ENCODE data around the gene CLASRP. TPM values are rescaled to one million over a fixed set of nuclear protein-coding genes. Genes with fewer than 3 reads are reported as not detected.

CLASRP gene
- total and polyA plus RNA-seq, 2 of the 8 experiments (the other 6 are each of a cell fraction or from before 2014, with no cell fraction given): 22.3 to 71.7 TPM

GRCh38 chr19:45001087-45001739 lies 37.6 kb upstream of the CLASRP start, which contains the start of gene RELB:
Gene RELB, plus strand, starts transcription at chr19:45001464. Its CDS starts 116 bp downstream, at chr19:45001580.
- Histone ChIP-seq H3K9me3 (ENCODE audit: insufficient read depth in 2 of 2, low read depth in 1 of 2, low read length in 1 of 2) (no peaks in the 10 kb centered on the region), H3K79me2 (ENCODE audit: control insufficient read depth in 1 of 2, insufficient read depth in 2 of 2, low read length in 2 of 2) (no peaks in the 10 kb centered on the region), H2BK20ac (ENCODE audit: low read length) (no peak within 1 kb of the TSS), H3K27me3 (replicated peaks in 1 of 4; ENCODE audit: control insufficient read depth in 3 of 4, extremely low read depth in 1 of 4, insufficient read depth in 3 of 4, low read length in 3 of 4) (no peaks in the 10 kb centered on the region), H4K20me1 (replicated peaks in 1 of 2; ENCODE audit: control insufficient read depth in 1 of 2, insufficient read depth in 2 of 2, low read length in 2 of 2) (peaks cover 4 to 9% of the 10 kb centered on the region in 2 experiments), H3K23me2 (ENCODE audit: low read depth, low read length) (no peaks in the 10 kb centered on the region), H3K9ac (replicated peaks in 1 of 4; ENCODE audit: extremely low read depth in 1 of 4, low read depth in 3 of 4, low read length in 3 of 4) (peak within 1 kb of the TSS; percentile 69 to 98 (median 88)), H4K5ac (ENCODE audit: insufficient read length, low read depth, low read length) (no peak within 1 kb of the TSS), H3K4me3 (ENCODE audit: extremely low read depth in 1 of 4, insufficient read depth in 2 of 4, low read depth in 3 of 4, low read length in 4 of 4) (peak within 1 kb of the TSS; percentile 67 to 96 (median 78)), H3K56ac (replicated peaks; ENCODE audit: insufficient read length, low read depth, low read length) (no peak within 1 kb of the TSS), H3K4me2 (ENCODE audit: insufficient read depth in 1 of 2, low read depth in 2 of 2, low read length in 2 of 2) (peak within 1 kb of the TSS; percentile 39 to 69), H3K14ac (ENCODE audit: insufficient read length) (no peak within 1 kb of the TSS), H3K27ac (ENCODE audit: low read depth, low read length) (peak within 1 kb of the TSS; percentile 93), H4K91ac (replicated peaks; ENCODE audit: insufficient read length, low read length) (no peak within 1 kb of the TSS), H2BK120ac (replicated peaks; ENCODE audit: low read depth, low read length) (no peak within 1 kb of the TSS), H2BK15ac (ENCODE audit: low read length) (no peak within 1 kb of the TSS), H3K23ac (ENCODE audit: insufficient read length) (no peak within 1 kb of the TSS), H2BK12ac (ENCODE audit: low read depth, low read length) (0 out of 2 replicates have a peak within 1 kb of the TSS, but pooled peaks have one; percentile 50), H3K36me3 (ENCODE audit: control insufficient read depth in 2 of 4, insufficient read depth in 4 of 4, low read length in 3 of 4) (no peaks in the 10 kb centered on the region), H4K8ac (ENCODE audit: extremely low read depth, insufficient read depth, low read length) (peak within 1 kb of the TSS; percentile 89), H2BK5ac (ENCODE audit: low read depth, low read length) (no peak within 1 kb of the TSS), H2AK5ac (ENCODE audit: low read depth, low read length) (no peak within 1 kb of the TSS), H2AFZ (ENCODE audit: low read length) (peak within 1 kb of the TSS; percentile 70; the same call in 1 of the 2 replicates), H3K18ac (ENCODE audit: extremely low read depth, low read length) (peak within 1 kb of the TSS; percentile 93), H3K4ac (replicated peaks; ENCODE audit: insufficient read length, low read depth, low read length) (no peak within 1 kb of the TSS), H3K4me1 (replicated peaks in 1 of 4; ENCODE audit: control insufficient read depth in 3 of 4, insufficient read depth in 4 of 4, low read length in 3 of 4) (no peaks in the 10 kb centered on the region), H3K79me1 (ENCODE audit: low read depth, low read length) (no peaks in the 10 kb centered on the region; the same call in 1 of the 2 replicates)
- DNase-seq (ENCODE audit: low read depth in 1 of 2, low spot score in 2 of 2) (peak; percentile 47 to 99), FAIRE-seq (no peak)
- CTCF ChIA-PET (ENCODE audit: partially characterized antibody): interaction anchor here (0.8 to 4.8 kb wide), 4 partner anchors 12 to 153 kb away, joined by 3 to 17 read pairs (median 4); no protein-coding TSS in a partner anchor
- POLR2A ChIA-PET (ENCODE audit: partially characterized antibody): interaction anchor here (1.0 to 2.0 kb wide), 9 partner anchors 8 to 111 kb away, joined by 3 to 11 read pairs (median 6); partner anchors contain the start of genes APOE, CLPTM1 and GEMIN7
- 8% methylated on average over 29 of the region's 79 CpGs; no CpG with 5 or more reads in 1 of the 2 experiments for WGBS, 2 experiments (ENCODE audit: extremely low coverage in 1 of 2, insufficient coverage in 1 of 2, insufficient read length in 1 of 2, insufficient replicate concordance in 2 of 2, low coverage in 1 of 2, low lambda C conversion rate in 2 of 2, missing lambda C conversion rate in 1 of 2)
- TF ChIP-seq RBBP5 (IDR thresholded peaks at IDR 0.05; ENCODE audit: borderline replicate concordance, low read depth, low read length) (peak; percentile 36; the same call in 1 of the 2 replicates), TAF7 (optimal IDR thresholded peaks at IDR 0.05; ENCODE audit: borderline replicate concordance, low read depth, low read length) (no peak), FOSL1 (IDR thresholded peaks at IDR 0.05; ENCODE audit: insufficient read depth, low read depth, low read length) (no peak), RNF2 (IDR thresholded peaks at IDR 0.05; ENCODE audit: borderline replicate concordance, low read depth, low read length, missing control alignments, poor library complexity, severe bottlenecking) (no peak), TAF1 (IDR thresholded peaks at IDR 0.05; ENCODE audit: low read depth, low read length) (no peak), CREB1 (IDR thresholded peaks at IDR 0.05) (peak; percentile 88), ZNF274 (IDR thresholded peaks at IDR 0.05; ENCODE audit: borderline replicate concordance, extremely low read depth, low read length) (no peak), GABPA (IDR thresholded peaks at IDR 0.05; ENCODE audit: borderline replicate concordance, insufficient read depth, low read length) (no peak), TBP (IDR thresholded peaks at IDR 0.05; ENCODE audit: low read depth, low read length) (no peak), RFX5 (IDR thresholded peaks at IDR 0.05; ENCODE audit: borderline replicate concordance, low read depth, low read length) (no peak), KDM4A (IDR thresholded peaks at IDR 0.05; ENCODE audit: low read depth, low read length, severe bottlenecking) (peak; percentile 77), RXRA (IDR thresholded peaks at IDR 0.05; ENCODE audit: insufficient read depth, low read depth, low read length) (no peak)

Data from H1 (cell line).